ENCODE results near the gene CTIF.

GRCh38 chr18:48792141-48792540, 253.3 kb downstream of the CTIF start:
- TF ChIP-seq, protein P1, sequence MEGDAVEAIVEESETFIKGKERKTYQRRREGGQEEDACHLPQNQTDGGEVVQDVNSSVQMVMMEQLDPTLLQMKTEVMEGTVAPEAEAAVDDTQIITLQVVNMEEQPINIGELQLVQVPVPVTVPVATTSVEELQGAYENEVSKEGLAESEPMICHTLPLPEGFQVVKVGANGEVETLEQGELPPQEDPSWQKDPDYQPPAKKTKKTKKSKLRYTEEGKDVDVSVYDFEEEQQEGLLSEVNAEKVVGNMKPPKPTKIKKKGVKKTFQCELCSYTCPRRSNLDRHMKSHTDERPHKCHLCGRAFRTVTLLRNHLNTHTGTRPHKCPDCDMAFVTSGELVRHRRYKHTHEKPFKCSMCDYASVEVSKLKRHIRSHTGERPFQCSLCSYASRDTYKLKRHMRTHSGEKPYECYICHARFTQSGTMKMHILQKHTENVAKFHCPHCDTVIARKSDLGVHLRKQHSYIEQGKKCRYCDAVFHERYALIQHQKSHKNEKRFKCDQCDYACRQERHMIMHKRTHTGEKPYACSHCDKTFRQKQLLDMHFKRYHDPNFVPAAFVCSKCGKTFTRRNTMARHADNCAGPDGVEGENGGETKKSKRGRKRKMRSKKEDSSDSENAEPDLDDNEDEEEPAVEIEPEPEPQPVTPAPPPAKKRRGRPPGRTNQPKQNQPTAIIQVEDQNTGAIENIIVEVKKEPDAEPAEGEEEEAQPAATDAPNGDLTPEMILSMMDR (IDR thresholded peaks at IDR 0.05) = no peak
- TF ChIP-seq EP300 (IDR thresholded peaks at IDR 0.05) = no peak
